LNCAP (cell line): ENCODE measurements around the gene SLC25A44.

Experiments
- CTCF ChIP-seq: fragments of 450-650 bp; IDR thresholded peaks from 2 replicates; pipeline ENCODE4 v1.5.1; 2017; ENCODE audit warnings: mild to moderate bottlenecking

Gene SLC25A44

DNA sequence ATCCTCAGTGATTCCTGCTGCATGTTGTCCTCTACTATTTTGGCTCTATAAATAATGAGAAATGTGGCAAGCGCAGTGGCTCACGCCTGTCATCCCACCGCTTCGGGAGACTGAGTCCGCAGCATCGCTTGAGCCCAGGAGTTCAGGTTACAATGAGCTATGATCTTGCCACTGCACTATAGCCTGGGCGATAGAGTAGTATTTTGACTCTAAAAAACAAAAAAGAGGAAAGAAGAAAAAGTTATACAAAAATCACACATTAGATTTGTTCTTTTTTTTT, 756 bp upstream of the SLC25A44 start:
- no peak for TF ChIP-seq CTCF

DNA sequence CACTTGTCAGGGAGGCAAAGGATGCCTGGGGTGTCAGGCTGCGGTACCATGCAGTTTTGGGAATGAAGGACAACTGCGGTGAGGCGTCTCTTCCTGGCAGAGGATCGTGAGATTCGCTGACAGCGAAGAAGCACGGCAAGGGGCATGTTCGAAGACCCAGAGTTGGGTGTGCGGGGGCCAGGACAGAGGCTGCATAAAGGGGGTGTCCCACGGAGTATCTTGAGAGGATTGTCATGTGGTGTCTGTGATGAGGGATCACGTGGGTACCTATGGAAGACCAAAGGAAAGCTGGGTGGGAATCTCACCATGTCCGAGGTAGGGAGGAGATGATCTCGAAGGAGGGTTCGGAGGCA, 372 bp downstream of the SLC25A44 start:
- TF ChIP-seq CTCF: no peak

DNA sequence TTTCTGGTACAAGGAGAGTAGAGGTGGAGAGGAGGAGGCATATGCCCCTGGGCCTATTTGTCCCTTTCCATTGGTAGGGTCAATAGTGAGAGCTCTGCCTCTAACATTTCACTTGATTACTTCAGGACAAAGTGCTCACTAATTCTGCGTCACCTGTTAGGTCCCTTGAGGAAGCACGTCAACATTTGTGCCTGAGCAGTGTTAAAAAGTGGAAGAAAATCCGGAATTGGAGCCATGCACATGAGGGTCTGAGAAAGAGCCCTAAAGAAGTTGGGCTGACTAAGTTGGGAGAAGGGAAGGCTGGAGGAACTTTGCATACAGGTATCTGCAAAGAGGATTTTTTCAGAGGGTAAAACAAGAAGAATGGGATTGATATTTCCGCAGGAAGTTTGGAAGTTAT, 1.9 kb downstream of the SLC25A44 start:
- TF ChIP-seq CTCF: no peak

DNA sequence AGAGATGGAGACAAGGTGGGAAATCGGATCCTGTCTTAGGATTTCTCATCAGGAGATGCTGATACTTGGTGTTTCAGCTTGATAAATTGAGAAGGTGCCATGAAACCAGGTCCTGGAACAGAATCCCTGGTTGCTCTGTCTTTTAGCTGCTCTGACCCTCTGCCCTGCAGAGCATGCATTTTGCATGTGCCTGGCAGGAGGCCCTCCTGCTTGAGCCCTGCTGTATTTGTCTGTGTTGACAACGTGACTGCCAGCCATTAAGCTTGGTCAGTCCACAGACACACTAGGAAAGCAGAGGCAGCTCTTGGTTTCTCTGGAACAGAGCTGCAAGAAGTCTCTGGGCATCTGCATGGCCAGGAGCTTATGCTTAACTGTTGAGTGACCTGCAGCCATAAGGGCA, 2.5 kb downstream of the SLC25A44 start:
- TF ChIP-seq CTCF: no peak

DNA sequence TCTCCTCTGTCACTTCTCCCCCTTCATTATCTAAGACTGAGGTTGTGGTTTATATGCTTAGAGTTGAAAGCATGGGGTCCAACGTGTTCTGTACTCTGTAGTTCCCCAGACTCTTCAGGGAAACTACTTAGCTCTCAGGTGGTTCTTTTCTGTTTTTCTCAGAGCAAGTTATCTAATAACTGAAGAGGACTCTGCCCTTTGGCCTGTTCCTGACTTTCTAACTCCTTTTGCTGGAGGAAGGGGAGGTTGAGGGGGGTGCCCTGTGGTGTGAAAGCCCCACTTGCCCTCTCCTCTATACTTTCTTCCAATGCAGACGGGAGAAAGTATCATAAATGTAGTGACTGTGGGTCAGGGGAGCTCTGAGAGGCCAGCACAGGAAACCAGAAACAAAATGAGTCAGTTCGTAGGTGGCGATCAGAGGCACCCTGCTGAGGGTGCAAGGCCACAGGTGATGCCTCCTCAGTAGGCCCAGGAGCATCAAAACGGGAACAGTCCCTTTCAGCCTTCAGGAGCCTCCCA, 5.0 kb downstream of the SLC25A44 start:
- no peak for TF ChIP-seq CTCF

GRCh38 chr1:156200044-156200443, 6.1 kb downstream of the SLC25A44 start:
- no peak for TF ChIP-seq CTCF

DNA sequence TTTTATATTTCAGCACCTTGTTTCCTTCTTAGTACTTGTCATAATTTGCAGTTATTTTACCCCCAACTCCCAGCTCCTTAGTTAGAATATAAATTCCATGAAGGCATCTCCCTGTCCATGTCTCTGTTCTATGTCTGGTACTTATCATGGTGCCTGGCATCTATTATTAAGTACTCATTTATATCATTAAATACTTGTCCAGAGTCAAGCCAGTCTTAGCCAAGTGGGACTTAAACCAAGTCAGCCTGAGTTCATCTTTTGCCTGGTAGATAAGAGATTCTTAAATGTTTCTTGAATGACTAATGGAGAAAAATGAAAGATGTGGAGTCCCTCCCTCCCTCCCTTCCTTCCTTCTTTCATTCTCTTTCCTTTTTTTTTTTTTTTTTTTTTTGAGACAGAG, 9.4 kb downstream of the SLC25A44 start:
- TF ChIP-seq CTCF: no peak

DNA sequence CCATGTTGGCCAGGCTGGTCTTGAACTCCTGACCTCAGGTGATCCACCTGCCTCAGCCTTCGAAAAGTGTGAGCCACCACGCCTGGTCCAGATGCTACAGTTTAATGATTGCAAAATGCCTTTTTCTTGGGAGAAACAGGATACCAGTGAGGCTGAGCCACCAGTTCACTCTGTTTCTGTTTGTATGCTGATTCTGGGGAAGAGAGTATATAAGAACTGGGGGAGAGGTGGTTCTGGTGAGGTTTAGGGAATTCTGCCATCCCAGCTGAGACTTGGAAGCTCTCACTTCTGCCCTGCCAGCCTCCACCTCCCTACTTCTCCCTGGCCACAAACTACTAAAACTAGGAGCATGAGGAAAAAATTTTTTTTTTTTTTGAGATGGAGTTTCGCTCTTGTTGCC, 10.8 kb downstream of the SLC25A44 start:
- TF ChIP-seq CTCF: no peak
